ENCODE measurements around the gene PACRG. TPM values are rescaled to one million over a fixed set of nuclear protein-coding genes. Genes with fewer than 3 reads are reported as not detected.

The PACRG gene
- total RNA-seq, 1 donor from 2014 or later, result 1.1 TPM

DNA sequence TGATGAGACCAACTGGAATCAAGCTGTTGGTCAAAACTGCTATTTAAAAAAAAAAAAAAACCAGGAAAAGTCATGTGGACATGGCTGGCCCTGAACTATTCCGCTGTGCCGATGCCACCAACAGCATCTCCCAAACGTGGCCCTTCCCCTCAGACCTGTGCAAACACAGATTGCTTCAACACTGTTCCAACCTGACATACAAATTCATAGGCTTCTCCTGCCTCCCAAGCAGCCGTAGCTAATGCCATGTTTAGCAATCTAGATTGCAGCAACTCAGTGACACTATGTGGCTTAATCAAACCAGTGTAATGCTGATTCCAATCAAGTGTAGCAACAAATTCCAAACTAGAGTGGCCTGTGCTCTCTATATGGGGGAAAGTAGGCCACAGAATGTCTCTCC, 16.4 kb upstream of the PACRG start:
- H3K9me3 Mint-ChIP-seq (ENCODE audit: low read depth), result no peaks in the 10 kb centered on the region
- H3K4me3 Mint-ChIP-seq (ENCODE audit: unreplicated experiment), result no peak overlapping the region
- H3K27ac Mint-ChIP-seq (ENCODE audit: unreplicated experiment), result no peak overlapping the region
- H3K36me3 Mint-ChIP-seq (ENCODE audit: low read depth), result no peaks in the 10 kb centered on the region
- H3K27me3 Mint-ChIP-seq (ENCODE audit: low read depth), result no peaks in the 10 kb centered on the region
- TF ChIP-seq, protein P1, sequence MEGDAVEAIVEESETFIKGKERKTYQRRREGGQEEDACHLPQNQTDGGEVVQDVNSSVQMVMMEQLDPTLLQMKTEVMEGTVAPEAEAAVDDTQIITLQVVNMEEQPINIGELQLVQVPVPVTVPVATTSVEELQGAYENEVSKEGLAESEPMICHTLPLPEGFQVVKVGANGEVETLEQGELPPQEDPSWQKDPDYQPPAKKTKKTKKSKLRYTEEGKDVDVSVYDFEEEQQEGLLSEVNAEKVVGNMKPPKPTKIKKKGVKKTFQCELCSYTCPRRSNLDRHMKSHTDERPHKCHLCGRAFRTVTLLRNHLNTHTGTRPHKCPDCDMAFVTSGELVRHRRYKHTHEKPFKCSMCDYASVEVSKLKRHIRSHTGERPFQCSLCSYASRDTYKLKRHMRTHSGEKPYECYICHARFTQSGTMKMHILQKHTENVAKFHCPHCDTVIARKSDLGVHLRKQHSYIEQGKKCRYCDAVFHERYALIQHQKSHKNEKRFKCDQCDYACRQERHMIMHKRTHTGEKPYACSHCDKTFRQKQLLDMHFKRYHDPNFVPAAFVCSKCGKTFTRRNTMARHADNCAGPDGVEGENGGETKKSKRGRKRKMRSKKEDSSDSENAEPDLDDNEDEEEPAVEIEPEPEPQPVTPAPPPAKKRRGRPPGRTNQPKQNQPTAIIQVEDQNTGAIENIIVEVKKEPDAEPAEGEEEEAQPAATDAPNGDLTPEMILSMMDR (IDR thresholded peaks at IDR 0.05), result no peak
- DNase-seq (ENCODE audit: low spot score), result no peak
- no peaks in the 10 kb centered on the region for H3K4me1 Mint-ChIP-seq (ENCODE audit: low read depth)

DNA sequence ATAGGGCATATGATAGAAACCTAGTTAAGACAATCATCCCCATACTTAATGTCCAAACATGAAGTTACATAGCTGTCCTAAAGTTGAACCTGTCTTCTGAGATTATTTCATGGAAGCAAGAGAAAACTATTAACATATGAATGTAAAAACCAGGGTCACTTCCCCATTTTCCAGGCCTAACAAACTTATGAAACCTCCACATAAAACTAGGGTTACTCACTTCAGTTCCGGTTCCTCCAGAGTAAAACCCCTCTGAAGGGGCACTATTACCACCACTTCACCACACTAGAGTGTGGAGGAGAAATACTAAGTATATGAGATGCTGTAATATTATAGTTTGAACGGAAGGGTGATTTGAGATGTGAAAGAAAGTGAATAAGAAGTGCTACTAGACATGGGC, 15.1 kb upstream of the PACRG start:
- H3K27ac Mint-ChIP-seq (ENCODE audit: unreplicated experiment), result no peak overlapping the region
- H3K27me3 Mint-ChIP-seq (ENCODE audit: low read depth), result no peaks in the 10 kb centered on the region
- peaks cover 3% of the 10 kb centered on the region for H3K9me3 Mint-ChIP-seq (ENCODE audit: low read depth)
- no peak for DNase-seq (ENCODE audit: low spot score)
- H3K36me3 Mint-ChIP-seq (ENCODE audit: low read depth), result peaks cover 2% of the 10 kb centered on the region
- TF ChIP-seq, protein P1 (IDR thresholded peaks at IDR 0.05), result no peak
- H3K4me3 Mint-ChIP-seq (ENCODE audit: unreplicated experiment), result no peak overlapping the region
- no peaks in the 10 kb centered on the region for H3K4me1 Mint-ChIP-seq (ENCODE audit: low read depth)

DNA sequence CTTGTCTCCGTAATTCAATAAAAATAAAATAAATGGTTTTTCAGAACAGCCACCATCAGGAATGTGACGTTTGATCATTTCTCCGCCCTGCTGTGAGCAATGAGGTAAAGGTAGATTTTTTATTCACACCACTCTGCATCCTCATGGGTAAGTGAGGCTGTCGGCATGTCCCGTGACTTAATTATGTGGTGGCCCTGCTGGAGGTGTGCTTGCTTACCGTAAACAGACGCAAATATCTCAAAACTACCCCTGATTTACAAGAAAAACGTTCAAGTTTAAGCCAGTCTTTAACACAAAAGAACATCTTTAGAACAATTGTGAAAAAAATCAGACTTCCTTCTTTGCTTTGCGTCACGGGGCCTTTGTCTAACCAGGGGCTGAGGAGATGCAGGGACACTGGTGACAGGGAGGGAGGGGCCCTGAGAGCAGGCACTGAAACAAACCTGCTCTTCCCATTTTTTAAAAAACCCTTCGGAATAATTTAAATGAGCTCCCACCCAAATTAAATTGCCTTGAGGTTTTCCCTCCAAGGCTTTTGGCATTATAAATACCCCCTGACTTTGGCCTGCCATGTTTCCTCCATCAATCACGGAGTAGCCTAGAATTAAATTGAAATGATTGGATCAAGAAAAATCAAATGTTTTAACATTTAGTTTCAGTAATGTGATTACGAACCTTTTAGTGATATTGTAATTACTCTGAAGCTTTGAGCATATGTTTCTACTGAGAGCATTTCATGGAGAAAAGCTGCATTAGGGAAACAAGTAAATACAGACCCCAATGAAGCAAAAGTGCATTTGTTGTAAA, 13.6 kb upstream of the PACRG start:
- TF ChIP-seq, protein P1 (IDR thresholded peaks at IDR 0.05), result no peak
- no peak for DNase-seq (ENCODE audit: low spot score)
- Mint-ChIP-seq H3K36me3 (ENCODE audit: low read depth) (peaks cover 2% of the 10 kb centered on the region), H3K9me3 (ENCODE audit: low read depth) (peaks cover 3% of the 10 kb centered on the region), H3K4me3 (ENCODE audit: unreplicated experiment) (no peak overlapping the region), H3K4me1 (ENCODE audit: low read depth) (no peaks in the 10 kb centered on the region), H3K27me3 (ENCODE audit: low read depth) (no peaks in the 10 kb centered on the region), H3K27ac (ENCODE audit: unreplicated experiment) (no peak overlapping the region)

DNA sequence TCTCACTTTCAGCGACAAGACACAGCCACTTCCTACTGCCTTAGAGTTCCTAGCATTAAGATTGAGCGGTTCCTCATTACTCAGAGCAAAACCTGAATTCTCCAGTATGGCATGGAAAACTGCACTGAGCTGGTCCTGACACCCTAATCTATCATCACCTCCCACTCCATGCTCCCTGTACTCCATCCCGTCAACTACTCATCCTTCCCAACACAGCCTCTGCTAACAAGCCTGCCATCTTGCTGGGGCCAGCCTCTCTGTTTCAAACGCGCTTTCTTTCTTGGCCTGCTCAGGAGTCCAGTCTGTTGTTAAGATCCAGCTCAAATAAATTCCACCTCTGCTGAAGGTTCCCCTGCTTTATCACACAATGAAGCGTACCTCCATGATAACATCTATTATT, 12.2 kb upstream of the PACRG start:
- H3K27me3 Mint-ChIP-seq (ENCODE audit: low read depth), result no peaks in the 10 kb centered on the region
- H3K4me1 Mint-ChIP-seq (ENCODE audit: low read depth), result no peaks in the 10 kb centered on the region
- DNase-seq (ENCODE audit: low spot score), result no peak
- H3K4me3 Mint-ChIP-seq (ENCODE audit: unreplicated experiment), result no peak overlapping the region
- H3K9me3 Mint-ChIP-seq (ENCODE audit: low read depth), result peaks cover 3% of the 10 kb centered on the region
- TF ChIP-seq, protein P1 (IDR thresholded peaks at IDR 0.05), result no peak
- H3K27ac Mint-ChIP-seq (ENCODE audit: unreplicated experiment), result no peak overlapping the region
- H3K36me3 Mint-ChIP-seq (ENCODE audit: low read depth), result peaks cover 2% of the 10 kb centered on the region

DNA sequence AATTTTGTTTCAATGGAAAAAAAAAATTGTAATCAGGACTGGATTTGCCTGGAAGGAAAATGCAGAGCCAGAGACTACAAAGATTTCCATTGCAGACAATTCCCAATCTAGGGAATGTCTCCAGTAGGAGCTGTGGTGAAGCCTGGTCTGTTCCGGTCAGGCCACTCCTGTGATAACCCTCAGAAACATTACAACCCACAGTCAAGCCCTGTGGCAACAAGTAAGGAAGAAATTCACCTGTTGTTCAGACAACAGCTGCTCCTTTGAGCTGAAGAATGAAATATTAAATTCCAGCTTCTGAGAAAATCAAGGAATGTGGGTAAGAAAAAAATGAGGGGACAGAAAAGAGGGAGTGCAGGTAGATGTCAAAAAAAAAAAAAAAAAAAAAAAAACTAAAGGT, 8.2 kb upstream of the PACRG start:
- H3K27me3 Mint-ChIP-seq (ENCODE audit: low read depth), result no peaks in the 10 kb centered on the region

More for the DNA sequence above, 8.2 kb upstream of the PACRG start:
- Mint-ChIP-seq H3K4me1 (ENCODE audit: low read depth) (peaks cover 6% of the 10 kb centered on the region), H3K9me3 (ENCODE audit: low read depth) (peaks cover 3% of the 10 kb centered on the region), H3K27ac (ENCODE audit: unreplicated experiment) (no peak overlapping the region), H3K36me3 (ENCODE audit: low read depth) (peaks cover 2% of the 10 kb centered on the region), H3K4me3 (ENCODE audit: unreplicated experiment) (no peak overlapping the region)
- TF ChIP-seq, protein P1 (IDR thresholded peaks at IDR 0.05), result no peak
- DNase-seq (ENCODE audit: low spot score), result no peak
